T-helper 22 cell (primary cell): ENCODE results near the gene RAB44.

Experiments
- DNase-seq: peaks from one replicate; pipeline ENCODE4 v3.0.0-alpha.2; 2020; ENCODE audit warnings: low read depth

Gene RAB44

DNA sequence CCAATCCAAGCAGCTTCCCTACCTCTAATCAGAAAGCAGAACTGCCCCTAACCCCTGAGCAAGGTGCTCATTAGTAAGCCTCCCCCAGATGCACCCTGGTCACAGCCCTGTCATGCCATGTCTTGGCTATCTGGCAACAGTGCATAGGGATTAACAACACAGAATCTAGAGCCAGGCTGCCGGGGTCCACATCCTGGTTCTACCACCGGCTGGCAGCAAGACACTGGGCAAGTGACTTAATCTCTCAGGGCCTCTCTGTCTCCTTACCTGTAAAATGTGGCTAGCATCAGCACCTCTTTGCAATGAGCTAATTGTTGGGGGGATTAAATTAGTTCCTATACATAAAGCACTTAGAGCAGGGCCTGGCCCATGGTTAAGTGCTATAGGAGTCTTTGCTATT, 73.5 kb downstream of the RAB44 start:
- no peak for DNase-seq

DNA sequence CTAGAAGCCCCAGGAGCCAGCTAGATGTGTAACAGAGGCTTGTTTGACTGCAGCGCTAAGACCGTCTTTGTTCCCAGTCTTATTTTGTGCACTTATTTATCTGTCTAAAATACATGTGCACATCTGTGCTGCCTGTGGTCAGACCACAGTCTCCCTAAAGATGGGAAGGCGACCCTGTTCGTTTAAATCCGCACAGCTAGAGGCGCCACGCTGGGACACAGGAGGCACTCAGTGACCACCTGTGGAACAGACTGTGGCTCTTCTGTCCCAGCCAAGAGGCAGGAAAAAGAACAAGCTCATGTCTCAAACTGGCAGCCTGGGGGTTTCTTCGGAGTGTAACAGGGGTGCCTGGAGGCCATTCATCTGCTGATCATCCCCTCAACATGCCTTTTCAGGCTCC, 74.8 kb downstream of the RAB44 start:
- no peak for DNase-seq

DNA sequence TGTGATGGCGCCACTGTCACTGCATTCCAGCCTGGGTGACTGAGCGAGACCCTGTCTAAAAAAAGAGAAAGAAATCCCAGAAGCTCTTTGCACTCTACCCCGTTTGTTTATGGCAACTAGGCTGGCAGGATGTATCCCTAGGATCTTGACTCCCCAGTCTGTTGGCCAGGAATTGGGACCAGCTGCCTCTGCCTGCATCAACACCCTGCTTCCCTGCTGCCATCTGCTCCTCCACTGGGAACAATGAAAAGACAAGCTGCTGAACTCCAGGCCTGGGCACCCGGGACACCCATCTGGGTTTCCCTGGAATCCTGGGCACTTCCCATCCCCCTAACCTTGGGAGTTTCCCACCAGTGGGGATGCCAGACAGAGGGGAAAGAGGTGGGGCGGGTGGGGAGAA, 76.7 kb downstream of the RAB44 start:
- DNase-seq, result no peak

DNA sequence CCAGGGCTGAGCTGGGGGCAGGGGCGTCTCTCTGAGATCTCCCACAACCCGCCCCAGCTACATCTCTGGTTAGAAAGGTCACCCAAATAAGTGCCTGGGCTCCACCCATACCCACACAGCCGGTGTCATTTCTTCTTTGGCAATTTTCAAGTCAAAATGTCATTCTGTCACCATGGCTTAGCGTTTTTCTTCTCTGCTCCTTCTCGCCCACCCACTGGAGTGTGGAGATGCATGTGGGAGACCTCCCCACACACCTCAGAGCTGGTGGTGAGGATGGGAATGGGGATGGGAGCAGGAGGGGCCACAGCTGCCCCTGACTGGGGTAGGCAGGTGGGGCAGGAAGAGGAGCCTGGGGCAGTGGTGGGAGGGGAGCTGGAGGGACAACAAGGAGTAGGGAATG, 78.5 kb downstream of the RAB44 start:
- no peak for DNase-seq

DNA sequence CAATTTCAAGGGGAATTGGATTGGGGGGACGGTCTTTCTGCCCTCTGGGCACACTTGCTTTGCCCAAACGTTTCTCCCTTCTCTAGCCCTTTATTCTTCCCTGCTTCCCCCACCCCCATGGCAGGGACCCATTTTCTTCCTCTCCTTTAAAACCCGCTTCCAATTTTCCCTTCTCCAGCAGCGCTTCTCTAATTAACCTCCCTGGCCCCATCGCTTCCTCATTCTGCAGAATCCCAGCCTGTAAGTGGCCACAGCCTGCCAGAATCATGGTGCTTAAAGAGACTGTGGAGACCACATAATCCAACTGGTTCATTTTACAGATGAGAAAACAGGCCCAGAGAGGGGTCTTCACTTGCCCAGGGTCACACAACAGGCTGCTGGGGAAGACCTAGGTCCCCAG, 80.2 kb downstream of the RAB44 start:
- no peak for DNase-seq

DNA sequence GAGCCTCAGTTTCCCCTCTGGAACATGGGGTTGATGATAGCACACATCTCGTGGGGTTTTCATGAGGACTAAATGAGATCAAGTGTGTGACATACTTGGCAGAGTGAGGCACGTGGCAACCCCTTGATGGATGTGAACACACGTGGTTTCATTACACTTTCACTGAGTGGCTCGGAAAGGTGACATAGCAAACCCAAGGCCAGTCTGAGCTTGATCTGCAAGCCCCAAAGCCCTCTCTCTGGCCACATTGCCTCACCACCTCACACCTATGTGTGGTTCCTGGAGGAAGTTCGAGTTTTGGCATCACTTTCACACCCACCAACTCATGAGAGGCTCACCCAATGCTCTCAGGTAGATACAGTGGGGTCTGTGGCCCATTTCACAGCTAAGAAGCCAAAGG, 81.6 kb downstream of the RAB44 start:
- no peak for DNase-seq

DNA sequence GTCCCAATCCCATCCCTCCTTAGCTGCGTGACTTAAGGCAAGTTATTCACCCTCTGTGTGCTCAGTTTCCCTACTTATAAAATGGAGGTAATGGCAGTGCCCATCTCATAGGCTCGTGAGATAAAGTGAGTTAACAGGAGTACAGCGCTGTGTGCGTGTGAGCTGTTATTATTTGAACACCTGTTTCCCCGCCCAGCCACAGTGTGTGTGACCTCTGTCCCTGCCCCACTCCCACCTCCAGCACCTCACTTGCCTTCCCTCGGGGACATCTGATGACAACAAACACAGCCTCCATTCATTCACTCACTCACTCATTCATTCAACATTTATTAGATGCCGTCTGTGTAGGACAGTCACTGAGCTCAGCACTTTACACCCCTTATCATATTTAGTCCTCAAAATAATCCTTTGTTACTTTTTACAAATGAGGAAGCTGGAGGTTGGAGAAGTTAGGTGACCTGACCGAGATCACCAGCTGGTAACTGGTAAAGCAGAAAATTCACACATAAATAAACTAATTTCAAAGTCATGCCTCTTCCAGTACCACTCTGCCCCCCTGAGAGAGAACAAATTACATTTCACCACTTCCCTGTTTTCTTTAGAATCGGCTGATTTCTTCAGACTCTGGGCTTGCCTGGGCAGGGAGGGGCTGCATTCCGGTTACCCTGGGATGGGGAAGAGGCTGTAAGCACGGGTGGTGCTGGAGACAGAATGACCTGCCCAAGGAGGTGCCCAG, 83.0 kb downstream of the RAB44 start:
- no peak for DNase-seq

DNA sequence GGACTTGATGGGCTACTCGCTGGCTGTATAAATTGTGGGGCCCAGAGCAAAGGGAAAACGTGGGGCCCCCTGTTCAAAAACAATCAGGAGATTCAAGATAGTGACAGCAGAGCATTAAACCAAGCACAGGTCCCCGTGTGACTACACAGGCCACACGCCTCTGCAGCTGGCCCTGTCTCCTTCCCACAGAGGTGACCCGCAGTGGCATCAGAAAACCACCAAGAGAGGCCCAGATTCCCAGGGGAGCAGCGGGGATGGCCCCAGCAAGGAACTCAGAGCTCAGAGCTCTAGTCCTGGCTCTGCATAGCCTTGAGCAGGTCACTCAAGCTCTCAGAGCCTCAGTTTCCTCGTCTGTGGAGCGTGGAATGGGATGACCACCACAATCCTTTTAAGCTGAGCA, 84.0 kb downstream of the RAB44 start:
- no peak for DNase-seq
